Fibroblast of mammary gland (primary cell): Measurements from ENCODE around the gene LY6G6D.

ENCODE experiments used
- DNase-seq: peaks from one replicate; pipeline ENCODE4 v3.0.0-alpha.2; 2010; ENCODE audit warnings: low read depth
- H3K4me3 ChIP-seq: 2 replicates; pipeline ENCODE4 v1.5.1; 2011; ENCODE audit warnings: low read depth, mild to moderate bottlenecking, low read length, moderate library complexity; ENCODE audit not compliant: control insufficient read depth
- CTCF ChIP-seq: conservative IDR thresholded peaks from 2 replicates; pipeline ENCODE4 v1.5.1; 2011; ENCODE audit warnings: low read depth, low read length, inconsistent platforms; ENCODE audit not compliant: control insufficient read depth, insufficient read depth

LY6G6D gene

GRCh38 chr6:31711233-31711632, 3.9 kb upstream of the LY6G6D start:
- TF ChIP-seq CTCF = no peak
- H3K4me3 ChIP-seq = no peak overlapping the region
- DNase-seq = no peak

- H3K4me3 ChIP-seq = no peak overlapping the region
- no peak for DNase-seq
- TF ChIP-seq CTCF = no peak
Measured at GRCh38 chr6:31712296-31712695, 2.9 kb upstream of the LY6G6D start.

GRCh38 chr6:31713465-31713864, 1.7 kb upstream of the LY6G6D start:
- DNase-seq = no peak
- no peak for TF ChIP-seq CTCF
- no peak overlapping the region for H3K4me3 ChIP-seq

GRCh38 chr6:31713991-31714684, 1.0 kb upstream of the LY6G6D start:
- H3K4me3 ChIP-seq = no peak overlapping the region
- no peak for DNase-seq
- no peak for TF ChIP-seq CTCF

GRCh38 chr6:31717499-31718222, 2.5 kb downstream of the LY6G6D start:
- no peak for DNase-seq
- TF ChIP-seq CTCF = no peak
- no peak overlapping the region for H3K4me3 ChIP-seq

GRCh38 chr6:31718265-31718664, 3.1 kb downstream of the LY6G6D start:
- no peak for TF ChIP-seq CTCF

GRCh38 chr6:31719001-31719400, 3.9 kb downstream of the LY6G6D start:
- TF ChIP-seq CTCF = no peak
- DNase-seq = no peak
- H3K4me3 ChIP-seq = no peak overlapping the region

More at GRCh38 chr6:31718265-31718664, 3.1 kb downstream of the LY6G6D start:
- H3K4me3 ChIP-seq = no peak overlapping the region
- DNase-seq = no peak
